Stimulated activated memory B cell treated with anti-CD40 and anti-IgM and Interleukin-4, amounts not matched to agents 10 μg/mL and 1 μg/mL and 100 μg/mL, for 72 hours (primary cell): Measurements from ENCODE around the gene F2RL1.
A peak's percentile ranks its signal among the peaks of the same experiment; 100 is the strongest.
"Not testable (repeated sequence)": the region's sequence is repeated elsewhere in the genome, so short reads cannot be mapped to it uniquely, and the experiment has no call there.

ENCODE experiments used
- ATAC-seq: fragments of 150-1000 bp; cut with Tn5 transposase; 2 replicates; pipeline ENCODE4 v1.10.0; 2021
- H3K27ac Mint-ChIP-seq: one replicate; pipeline ENCODE4 v1.8.0; 2022; ENCODE audit warnings: mild to moderate bottlenecking, mixed read lengths
- H3K27me3 Mint-ChIP-seq: one replicate; pipeline ENCODE4 v1.8.0; 2022; ENCODE audit warnings: mixed read lengths
- H3K36me3 Mint-ChIP-seq: one replicate; pipeline ENCODE4 v1.8.0; 2022; ENCODE audit warnings: mixed read lengths
- H3K4me1 Mint-ChIP-seq: one replicate; pipeline ENCODE4 v1.8.0; 2022; ENCODE audit warnings: mixed read lengths
- H3K4me3 Mint-ChIP-seq: one replicate; pipeline ENCODE4 v1.8.0; 2022; ENCODE audit warnings: mild to moderate bottlenecking, moderate library complexity, mixed read lengths
- H3K9me3 Mint-ChIP-seq: one replicate; pipeline ENCODE4 v1.8.0; 2022; ENCODE audit warnings: mixed read lengths

The F2RL1 gene

DNA sequence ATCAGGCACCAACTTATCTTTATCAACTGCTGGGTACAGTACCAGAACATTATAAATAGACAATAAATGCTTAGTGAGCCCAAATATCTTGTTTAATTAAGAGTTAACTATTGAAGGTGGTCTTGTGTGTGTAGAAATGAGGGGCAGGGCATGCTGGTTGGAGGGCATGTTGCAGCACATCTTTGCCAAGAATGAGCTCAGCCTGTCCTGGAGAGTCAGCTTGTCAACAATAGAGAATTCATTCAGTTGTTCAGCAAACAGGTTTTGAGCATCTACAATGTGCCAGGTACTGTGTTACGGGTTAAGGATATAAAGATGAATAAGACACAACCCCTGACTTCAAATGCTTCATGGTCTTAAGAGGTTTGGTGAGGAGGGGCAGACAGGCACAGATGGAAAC is 19.2 kb upstream of the F2RL1 start:
- no peak for ATAC-seq
- Mint-ChIP-seq H3K27me3 (peaks cover 36% of the 10 kb centered on the region), H3K36me3 (no peaks in the 10 kb centered on the region), H3K9me3 (no peaks in the 10 kb centered on the region), H3K4me3 (no peak overlapping the region), H3K4me1 (no peaks in the 10 kb centered on the region), H3K27ac (no peak overlapping the region)

DNA sequence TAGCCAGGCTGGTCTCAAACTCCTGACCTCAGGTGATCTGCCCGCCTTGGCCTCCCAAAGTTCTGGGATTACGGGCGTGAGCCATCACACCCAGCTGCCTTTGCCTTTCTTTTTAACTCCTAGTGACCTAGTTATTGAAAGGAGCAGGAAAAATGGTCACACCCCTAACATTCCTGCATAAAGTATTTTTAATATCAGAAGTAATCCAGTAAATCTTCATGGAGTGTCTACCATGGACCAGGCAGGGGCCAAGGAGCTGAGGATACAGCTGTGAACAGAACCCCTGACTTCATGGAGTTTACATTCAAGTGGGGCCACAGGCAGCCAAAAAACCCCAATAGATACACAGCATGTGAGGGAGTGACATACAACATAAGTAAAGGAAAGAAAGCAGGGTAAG is 18.3 kb upstream of the F2RL1 start:
- Mint-ChIP-seq H3K9me3 (no peaks in the 10 kb centered on the region), H3K27ac (no peak overlapping the region), H3K36me3 (no peaks in the 10 kb centered on the region), H3K4me1 (no peaks in the 10 kb centered on the region), H3K27me3 (peaks cover 36% of the 10 kb centered on the region), H3K4me3 (no peak overlapping the region)
- ATAC-seq = no peak

DNA sequence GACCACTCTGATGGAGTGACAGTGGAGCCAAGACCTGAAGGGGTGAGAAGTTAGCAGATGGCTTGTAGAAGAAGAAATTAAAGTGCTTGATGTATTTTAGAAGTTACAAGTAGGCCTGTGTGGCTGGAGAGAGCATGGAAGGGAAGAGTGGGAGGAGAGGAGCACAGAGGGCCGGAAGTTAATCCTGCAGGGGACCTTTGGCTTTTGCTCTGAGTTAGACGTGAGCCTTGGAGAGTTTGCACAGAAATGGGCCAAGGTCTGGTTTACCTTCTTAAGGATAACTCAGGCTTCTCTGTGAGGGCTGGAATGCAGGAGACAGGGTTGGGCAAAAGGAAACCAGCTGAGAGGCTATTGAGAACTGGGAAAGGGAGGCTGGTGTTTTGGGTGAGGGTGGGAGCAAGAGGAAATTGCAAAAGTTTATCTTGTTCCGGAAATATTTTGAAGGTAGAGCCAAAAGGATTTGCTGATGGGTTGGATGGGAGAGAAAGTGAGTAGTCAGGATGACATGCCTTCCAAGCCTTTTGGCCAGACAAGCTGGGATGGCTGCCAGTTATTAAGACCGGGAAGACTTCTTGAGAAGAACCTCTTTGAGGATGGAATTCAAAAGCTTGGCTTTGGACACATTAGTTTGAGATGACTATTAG is 17.5 kb upstream of the F2RL1 start:
- H3K9me3 Mint-ChIP-seq = no peaks in the 10 kb centered on the region
- H3K27ac Mint-ChIP-seq = no peak overlapping the region
- no peaks in the 10 kb centered on the region for H3K36me3 Mint-ChIP-seq
- no peaks in the 10 kb centered on the region for H3K4me1 Mint-ChIP-seq
- peaks cover 36% of the 10 kb centered on the region for H3K27me3 Mint-ChIP-seq
- no peak overlapping the region for H3K4me3 Mint-ChIP-seq
- ATAC-seq = no peak

DNA sequence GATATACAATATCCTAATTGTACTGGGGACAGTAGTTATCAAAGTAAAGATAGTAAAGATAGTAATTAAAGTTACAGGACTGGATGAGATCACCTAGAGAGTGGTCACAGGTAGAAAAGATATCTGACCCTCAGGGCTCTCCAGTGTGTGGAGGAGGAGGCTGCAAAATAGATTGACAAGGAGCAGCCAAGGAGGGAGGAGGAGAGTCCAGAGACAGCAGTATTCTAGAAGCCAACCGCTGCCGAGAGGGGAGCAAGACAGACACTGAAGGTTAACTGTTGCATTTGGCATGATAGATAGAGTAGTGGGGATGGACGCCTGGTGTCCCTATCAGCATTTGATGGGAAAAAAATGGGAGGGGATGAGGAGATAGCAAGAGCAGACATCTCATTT is 17.0 kb upstream of the F2RL1 start:
- Mint-ChIP-seq H3K9me3 (no peaks in the 10 kb centered on the region), H3K27ac (no peak overlapping the region), H3K4me1 (no peaks in the 10 kb centered on the region), H3K4me3 (no peak overlapping the region), H3K36me3 (no peaks in the 10 kb centered on the region), H3K27me3 (peaks cover 36% of the 10 kb centered on the region)
- no peak for ATAC-seq

DNA sequence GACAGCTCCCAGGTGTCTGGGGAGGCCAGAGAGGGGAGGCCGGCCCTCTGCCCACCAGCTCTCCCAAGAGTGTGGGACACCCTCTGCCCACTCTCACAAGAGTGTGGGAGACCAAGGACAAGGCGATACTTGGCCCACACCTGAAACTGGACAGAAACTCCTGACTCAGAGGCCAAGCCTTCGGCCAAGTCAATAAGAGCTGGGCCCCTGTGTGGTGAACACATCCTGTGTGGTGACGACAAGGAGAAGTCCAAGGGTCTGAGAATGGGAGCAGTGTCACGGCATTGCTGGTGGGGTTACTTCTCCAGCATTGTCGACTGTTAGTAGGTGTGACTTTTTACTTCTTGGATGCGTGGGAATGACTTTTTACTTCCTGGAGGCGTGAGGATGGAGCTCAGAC is 14.6 kb upstream of the F2RL1 start:
- Mint-ChIP-seq H3K27ac (no peak overlapping the region), H3K9me3 (no peaks in the 10 kb centered on the region), H3K27me3 (peaks cover 36% of the 10 kb centered on the region), H3K36me3 (no peaks in the 10 kb centered on the region), H3K4me1 (no peaks in the 10 kb centered on the region), H3K4me3 (no peak overlapping the region)
- ATAC-seq = no peak

DNA sequence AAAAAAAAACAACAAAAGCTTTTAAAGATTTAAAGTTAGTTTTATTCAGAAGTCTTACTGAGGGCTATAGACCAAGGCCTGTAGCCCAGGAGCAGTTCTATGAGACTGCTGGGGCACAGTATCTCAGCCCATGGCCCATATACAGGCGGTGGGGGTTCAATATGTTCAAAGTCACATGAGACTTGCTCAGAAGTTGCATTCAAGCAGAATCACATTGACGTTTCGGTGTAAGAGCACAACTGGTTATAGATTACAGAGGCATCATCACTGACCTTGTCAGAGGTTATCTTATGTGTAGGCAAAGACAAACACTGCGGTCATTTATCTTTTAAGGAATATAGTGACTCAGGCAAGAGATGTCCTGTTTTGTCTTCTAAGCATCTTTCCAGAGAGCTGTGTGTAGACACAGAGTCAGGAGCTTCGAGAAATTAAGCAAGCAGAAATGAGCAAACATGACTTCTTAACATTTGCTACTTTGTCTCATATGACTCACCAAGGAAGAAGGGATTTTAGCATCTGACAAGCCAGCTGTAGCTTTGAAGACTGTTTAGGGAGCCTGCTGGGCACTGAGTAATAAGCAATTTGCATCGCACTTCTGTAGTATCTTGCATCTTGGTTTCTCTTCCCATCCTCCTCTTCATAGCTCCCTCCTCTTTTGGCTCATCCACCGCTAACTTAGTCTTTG is 12.9 kb upstream of the F2RL1 start:
- peak; percentile 59 for ATAC-seq
- H3K27me3 Mint-ChIP-seq = peaks cover 20% of the 10 kb centered on the region
- no peaks in the 10 kb centered on the region for H3K4me1 Mint-ChIP-seq
- no peak overlapping the region for H3K4me3 Mint-ChIP-seq
- H3K36me3 Mint-ChIP-seq = no peaks in the 10 kb centered on the region
- no peak overlapping the region for H3K27ac Mint-ChIP-seq
- no peaks in the 10 kb centered on the region for H3K9me3 Mint-ChIP-seq

DNA sequence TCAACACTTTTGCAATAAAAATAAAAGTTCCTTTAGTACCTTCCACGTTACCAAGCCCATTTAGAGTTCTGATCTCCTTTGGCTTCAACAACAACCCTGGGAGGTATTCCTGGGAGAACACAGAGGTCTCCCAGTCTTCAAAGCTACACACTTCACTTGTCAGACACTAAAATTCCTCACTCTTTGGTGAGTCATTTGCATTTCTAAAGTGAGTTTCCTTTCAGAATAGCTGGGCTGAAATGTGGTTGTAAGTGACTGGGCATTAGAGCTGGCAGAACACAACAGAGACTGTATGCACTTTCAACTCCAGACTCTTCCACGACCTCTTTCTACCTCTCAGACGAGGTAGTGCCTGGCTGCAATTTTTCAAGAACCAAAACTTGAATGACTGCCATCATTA is 11.5 kb upstream of the F2RL1 start:
- Mint-ChIP-seq H3K9me3 (no peaks in the 10 kb centered on the region), H3K36me3 (no peaks in the 10 kb centered on the region), H3K27ac (no peak overlapping the region), H3K27me3 (peaks cover 7% of the 10 kb centered on the region), H3K4me3 (no peak overlapping the region), H3K4me1 (no peaks in the 10 kb centered on the region)
- ATAC-seq = no peak

DNA sequence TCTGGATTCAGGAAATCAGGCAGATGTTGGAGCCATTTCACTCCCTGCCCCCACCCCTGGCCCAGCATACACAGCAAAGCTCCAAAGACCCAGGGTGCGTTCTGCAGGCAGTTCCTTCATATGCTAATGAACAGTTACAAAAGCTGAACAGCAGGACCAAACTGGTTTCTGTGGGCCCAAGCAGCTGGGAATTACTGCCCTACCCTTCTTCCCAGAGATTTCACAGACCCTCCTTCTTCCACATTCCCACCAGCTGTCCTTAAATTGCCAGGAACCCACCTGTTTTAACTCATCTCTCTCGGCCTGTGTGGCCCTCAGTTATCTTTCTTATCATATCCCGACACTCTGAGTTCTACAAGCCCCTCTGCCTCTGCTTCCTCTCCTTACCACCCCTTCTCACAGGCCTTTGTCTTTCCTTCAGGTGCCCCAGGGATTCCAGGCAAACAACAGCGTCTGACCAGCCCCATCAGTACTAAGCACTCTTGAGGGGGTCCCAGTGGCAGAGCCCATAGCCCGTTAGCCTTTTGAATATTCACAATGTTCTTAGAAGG is 10.6 kb upstream of the F2RL1 start:
- ATAC-seq = no peak
- no peak overlapping the region for H3K4me3 Mint-ChIP-seq
- no peaks in the 10 kb centered on the region for H3K36me3 Mint-ChIP-seq
- no peaks in the 10 kb centered on the region for H3K9me3 Mint-ChIP-seq
- no peak overlapping the region for H3K27ac Mint-ChIP-seq
- peaks cover 4% of the 10 kb centered on the region for H3K27me3 Mint-ChIP-seq
- H3K4me1 Mint-ChIP-seq = no peaks in the 10 kb centered on the region

DNA sequence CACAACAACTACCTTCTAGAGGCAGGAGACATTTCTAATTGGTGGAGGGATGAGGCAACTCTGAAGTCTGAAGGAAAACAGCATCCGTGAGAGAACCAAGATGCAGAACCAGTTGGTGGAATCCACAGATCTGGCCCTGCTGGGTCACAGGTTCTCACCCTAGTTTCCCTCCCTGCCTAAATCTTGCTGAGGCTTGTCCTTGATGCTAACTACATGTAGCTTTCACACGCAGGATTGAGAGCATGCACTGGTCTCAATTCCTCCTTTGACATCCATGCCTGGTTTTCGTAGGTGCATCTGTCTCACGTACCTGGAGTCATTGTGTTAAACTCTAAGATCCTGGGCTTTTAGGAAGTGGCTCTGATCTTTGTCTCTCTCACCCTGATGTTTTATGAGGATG is 9.7 kb upstream of the F2RL1 start:
- no peak for ATAC-seq
- Mint-ChIP-seq H3K9me3 (no peaks in the 10 kb centered on the region), H3K27ac (no peak overlapping the region), H3K36me3 (no peaks in the 10 kb centered on the region), H3K27me3 (no peaks in the 10 kb centered on the region), H3K4me3 (no peak overlapping the region), H3K4me1 (no peaks in the 10 kb centered on the region)

DNA sequence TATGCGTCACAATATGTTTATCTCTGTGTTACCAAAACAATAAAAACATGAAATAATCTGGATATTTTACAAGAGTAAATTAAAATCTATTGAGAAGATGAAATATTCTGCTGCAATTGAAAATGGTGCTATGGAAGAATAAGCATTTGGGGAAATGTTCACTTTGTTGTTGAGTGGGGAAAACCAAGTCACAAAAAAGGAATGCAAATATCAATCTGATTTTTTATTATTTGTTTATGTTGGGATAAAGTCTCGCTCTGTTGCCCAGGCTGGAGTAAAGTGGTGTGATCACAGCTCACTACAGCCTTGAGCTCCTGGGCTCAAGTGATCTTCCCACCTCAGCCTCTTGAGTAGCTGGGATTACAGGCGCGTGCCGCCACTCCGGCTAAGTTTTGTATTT is 8.6 kb upstream of the F2RL1 start:
- H3K9me3 Mint-ChIP-seq = no peaks in the 10 kb centered on the region
- no peaks in the 10 kb centered on the region for H3K4me1 Mint-ChIP-seq
- H3K27me3 Mint-ChIP-seq = no peaks in the 10 kb centered on the region
- ATAC-seq = no peak
- no peak overlapping the region for H3K4me3 Mint-ChIP-seq
- H3K27ac Mint-ChIP-seq = no peak overlapping the region
- H3K36me3 Mint-ChIP-seq = no peaks in the 10 kb centered on the region

DNA sequence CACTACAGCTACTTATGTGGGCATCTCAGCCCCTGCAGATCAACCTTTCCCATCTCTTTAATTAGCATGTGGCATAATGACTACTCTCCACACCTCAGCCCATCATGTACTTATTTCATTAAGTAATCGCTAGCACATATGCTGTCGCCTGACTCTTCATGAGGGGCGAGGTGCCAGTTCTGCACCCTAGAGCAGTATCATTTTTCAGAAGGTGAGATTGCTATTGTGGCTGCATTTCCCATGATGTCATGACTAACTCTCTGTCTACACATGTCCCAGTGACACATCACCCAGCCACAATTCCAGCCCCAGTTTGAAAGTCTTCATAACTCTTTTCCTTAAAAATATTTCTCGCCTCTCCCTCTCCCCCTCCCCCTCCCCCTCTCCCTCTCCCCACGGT is 7.6 kb upstream of the F2RL1 start:
- Mint-ChIP-seq H3K27me3 (peaks cover 8% of the 10 kb centered on the region), H3K4me1 (no peaks in the 10 kb centered on the region), H3K9me3 (no peaks in the 10 kb centered on the region), H3K36me3 (no peaks in the 10 kb centered on the region), H3K4me3 (no peak overlapping the region), H3K27ac (no peak overlapping the region)
- ATAC-seq = no peak

DNA sequence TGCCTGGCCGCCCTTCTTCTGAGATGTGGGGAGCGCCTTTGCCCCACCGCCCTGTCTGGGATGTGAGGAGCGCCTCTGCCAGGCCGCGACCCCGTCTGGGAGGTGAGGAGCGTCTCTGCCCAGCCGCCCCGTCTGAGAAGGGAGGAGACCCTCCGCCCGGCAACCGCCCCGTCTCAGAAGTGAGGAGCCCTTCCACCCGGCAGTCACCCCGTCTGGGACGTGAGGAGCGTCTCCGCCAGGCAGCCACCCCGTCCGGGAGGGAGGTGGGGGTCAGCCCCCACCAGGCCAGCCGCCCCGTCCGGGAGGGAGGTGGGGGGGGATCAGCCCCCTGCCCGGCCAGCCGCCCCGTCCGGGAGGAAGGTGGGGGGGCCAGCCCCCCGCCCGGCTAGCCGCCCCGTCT is 6.6 kb upstream of the F2RL1 start:
- H3K36me3 Mint-ChIP-seq, H3K27me3 Mint-ChIP-seq, H3K4me1 Mint-ChIP-seq, ATAC-seq, H3K4me3 Mint-ChIP-seq, H3K9me3 Mint-ChIP-seq, H3K27ac Mint-ChIP-seq: not testable (repeated sequence)

DNA sequence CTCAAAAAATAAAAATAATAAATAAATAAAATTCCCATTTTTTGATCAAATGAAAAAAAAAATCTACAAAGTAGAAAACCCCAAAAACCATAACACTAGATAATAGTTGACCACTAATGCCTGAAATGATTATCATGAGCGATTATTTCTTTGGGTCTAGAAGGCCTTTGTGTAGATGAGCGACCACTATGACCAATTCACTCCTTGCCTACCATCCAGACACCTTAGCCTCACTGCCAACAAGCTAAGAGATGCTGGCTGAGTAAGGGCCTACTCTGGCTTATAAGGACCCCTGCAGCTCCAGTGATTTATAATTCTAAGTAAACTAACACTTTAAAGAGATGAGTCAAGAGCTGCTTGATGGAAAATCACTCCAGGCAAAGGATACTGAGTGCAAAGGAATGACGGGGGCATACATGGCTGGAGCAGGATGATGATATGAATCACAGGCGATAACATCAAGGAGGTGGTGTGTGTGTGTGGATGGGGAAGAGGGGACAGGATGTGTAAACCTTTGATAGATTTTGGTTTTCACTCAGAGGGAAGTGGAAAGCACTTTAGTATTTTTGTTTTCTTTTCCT is 4.8 kb upstream of the F2RL1 start:
- H3K4me1 Mint-ChIP-seq = peaks cover 8% of the 10 kb centered on the region

DNA sequence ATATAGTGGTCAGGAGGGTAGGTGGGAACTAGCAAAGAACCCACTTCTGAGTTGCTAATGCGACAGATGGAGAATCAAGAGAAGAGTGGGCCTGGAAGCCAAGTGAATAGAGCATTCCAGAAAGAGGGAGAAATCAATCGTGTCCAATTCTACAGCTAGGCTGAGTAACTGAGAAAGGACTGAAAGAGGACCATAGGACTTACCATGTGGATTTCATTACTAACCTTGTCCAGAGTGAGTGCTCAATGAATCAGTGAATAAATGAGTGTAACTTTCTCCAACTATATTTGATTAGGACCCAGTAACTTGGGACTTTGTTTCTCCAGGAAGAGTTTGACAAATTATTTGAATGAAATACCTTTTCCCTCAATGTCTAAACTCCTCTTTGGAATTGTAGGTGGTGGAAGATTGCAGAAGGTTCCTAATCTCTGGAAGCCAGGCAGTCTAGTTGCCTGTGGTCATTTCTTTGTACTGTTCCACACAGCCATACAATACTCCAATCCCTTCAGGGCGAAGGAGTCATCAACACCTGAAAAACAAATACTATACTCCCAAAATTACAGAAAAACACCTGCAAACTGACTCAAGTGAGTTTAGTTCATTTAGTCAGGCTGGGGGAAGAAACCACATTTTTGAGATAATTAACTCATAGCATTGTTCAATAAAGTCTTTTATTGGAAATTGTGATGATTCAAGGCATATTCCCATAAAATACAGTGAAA is 2.6 kb upstream of the F2RL1 start:
- Mint-ChIP-seq H3K27ac (no peak overlapping the region), H3K27me3 (peaks cover 45% of the 10 kb centered on the region), H3K4me1 (peaks cover 18% of the 10 kb centered on the region), H3K36me3 (no peaks in the 10 kb centered on the region), H3K9me3 (no peaks in the 10 kb centered on the region), H3K4me3 (no peak overlapping the region)
- no peak for ATAC-seq

More for the DNA sequence above, 4.8 kb upstream of the F2RL1 start:
- no peak overlapping the region for H3K4me3 Mint-ChIP-seq
- peaks cover 23% of the 10 kb centered on the region for H3K27me3 Mint-ChIP-seq
- ATAC-seq = no peak
- H3K27ac Mint-ChIP-seq = no peak overlapping the region
- no peaks in the 10 kb centered on the region for H3K9me3 Mint-ChIP-seq
- H3K36me3 Mint-ChIP-seq = no peaks in the 10 kb centered on the region

DNA sequence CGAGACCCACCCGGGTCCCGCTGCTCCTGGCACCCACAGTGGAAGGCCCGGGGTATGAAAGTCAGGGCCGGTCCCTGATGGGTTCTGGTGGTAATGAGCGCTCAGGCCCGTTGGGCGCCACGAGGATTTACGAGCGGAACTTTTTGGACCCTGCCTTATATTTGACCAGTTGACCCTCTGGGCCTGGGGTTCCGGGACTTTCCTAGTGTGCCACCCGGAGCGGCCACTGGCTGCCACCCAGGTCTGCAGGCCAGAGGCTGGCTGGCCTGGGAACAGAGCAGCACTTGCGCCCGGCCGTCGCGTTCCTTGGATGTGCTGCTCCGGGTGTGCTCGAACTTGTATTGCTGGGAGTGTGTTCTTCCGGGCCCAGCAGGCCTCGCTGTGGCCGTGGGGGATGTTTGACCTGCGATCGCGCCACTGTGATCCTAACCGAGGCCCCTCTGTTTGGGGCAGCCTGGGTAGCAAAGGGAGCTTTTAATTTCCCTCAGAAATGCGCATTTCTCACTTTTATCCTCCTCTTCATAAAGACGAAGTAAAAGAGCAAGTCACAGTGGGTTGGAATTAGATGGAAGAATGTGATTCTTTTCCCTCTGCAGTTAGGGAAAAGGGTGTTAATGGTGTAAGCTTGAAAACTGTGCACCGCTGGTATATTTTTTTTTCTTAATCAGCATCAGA is 1.2 kb downstream of the F2RL1 start:
- Mint-ChIP-seq H3K27ac (no peak overlapping the region), H3K36me3 (no peaks in the 10 kb centered on the region), H3K9me3 (no peaks in the 10 kb centered on the region), H3K4me1 (peaks cover 18% of the 10 kb centered on the region), H3K4me3 (peak overlapping the region; percentile 76), H3K27me3 (peaks cover 56% of the 10 kb centered on the region)
- peak; percentile 24 for ATAC-seq
